K562 (cell line): ENCODE measurements around the gene DGKB.

Experiments
- ELF1 ChIP-seq: fragments of 200-800 bp; sonication (Bioruptor generic); IDR thresholded peaks from 2 replicates; pipeline ENCODE4 v1.6.1; 2016; ENCODE audit warnings: missing genetic modification characterization, missing compliant biosample characterization
- ETV6 ChIP-seq, 3 experiments: fragments of 150-350 bp in 1 of 3; sonication (generic) in 1 of 3; formaldehyde crosslinking in 1 of 3; IDR thresholded peaks; 2 replicates each; pipeline versions ENCODE4 v1.6.1 to v1.8.0; 2014 to 2022; ENCODE audit warnings: borderline replicate concordance in 2 of 3, low read depth in 2 of 3, antibody characterized with exemption in 1 of 3, low read length in 1 of 3, mild to moderate bottlenecking in 1 of 3, missing genetic modification reagents in 1 of 3
- MTA3 ChIP-seq: fragments of 450-650 bp; formaldehyde crosslinking; IDR thresholded peaks from 2 replicates; pipeline ENCODE4 v1.6.1; 2017; ENCODE audit warnings: mild to moderate bottlenecking, borderline replicate concordance
- RBM22 ChIP-seq: fragments of 200-400 bp; formaldehyde crosslinking; IDR thresholded peaks from 2 replicates; pipeline ENCODE4 v1.6.1; 2018; ENCODE audit warnings: low read length, low read depth; ENCODE audit not compliant: poor library complexity, severe bottlenecking
- ZBTB33 ChIP-seq: sonication (generic); formaldehyde crosslinking; IDR thresholded peaks from 2 replicates; pipeline ENCODE4 v1.8.1; 2023; ENCODE audit warnings: mild to moderate bottlenecking, missing genetic modification reagents
- ZNF24 ChIP-seq: fragments of 450-650 bp; IDR thresholded peaks from 2 replicates; pipeline ENCODE4 v1.6.1; 2016
- TF ChIP-seq, protein P1 (sequence below): fragments of 450-650 bp; formaldehyde crosslinking; IDR thresholded peaks from 2 replicates; pipeline ENCODE4 v1.4.0; 2022; ENCODE audit warnings: missing genetic modification characterization

DNA sequence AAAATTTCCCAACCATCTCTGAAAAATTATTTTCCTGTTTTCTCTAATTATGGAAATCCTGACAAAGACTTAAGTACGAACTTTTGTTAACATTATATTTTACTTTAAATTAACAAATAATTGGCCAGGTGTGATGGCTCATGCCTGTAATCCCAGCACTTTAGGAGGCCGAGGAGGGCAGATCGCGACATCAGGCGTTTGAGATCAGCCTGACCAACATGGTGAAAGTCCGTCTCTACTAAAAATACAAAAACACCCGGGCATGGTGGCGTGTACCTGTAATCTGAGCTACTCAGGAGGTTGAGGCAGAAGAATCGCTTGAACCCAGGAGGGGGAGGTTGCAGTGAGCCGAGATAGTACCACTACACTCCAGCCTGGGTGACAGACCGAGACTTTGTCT is 32.2 kb downstream of the DGKB start:
- TF ChIP-seq RBM22 (no peak), ZBTB33 (CRISPR knock-in tag) (no peak), ZNF24 (no peak), ETV6 (IDR thresholded peaks at IDR 0.05; ENCODE audit: borderline replicate concordance in 1 of 2, low read depth in 2 of 2, low read length in 1 of 2) (no peak), ETV6 (CRISPR knock-in tag; IDR thresholded peaks at IDR 0.05; ENCODE audit: borderline replicate concordance) (no peak), ELF1 (tag) (no peak), MTA3 (no peak)
- TF ChIP-seq, protein P1, sequence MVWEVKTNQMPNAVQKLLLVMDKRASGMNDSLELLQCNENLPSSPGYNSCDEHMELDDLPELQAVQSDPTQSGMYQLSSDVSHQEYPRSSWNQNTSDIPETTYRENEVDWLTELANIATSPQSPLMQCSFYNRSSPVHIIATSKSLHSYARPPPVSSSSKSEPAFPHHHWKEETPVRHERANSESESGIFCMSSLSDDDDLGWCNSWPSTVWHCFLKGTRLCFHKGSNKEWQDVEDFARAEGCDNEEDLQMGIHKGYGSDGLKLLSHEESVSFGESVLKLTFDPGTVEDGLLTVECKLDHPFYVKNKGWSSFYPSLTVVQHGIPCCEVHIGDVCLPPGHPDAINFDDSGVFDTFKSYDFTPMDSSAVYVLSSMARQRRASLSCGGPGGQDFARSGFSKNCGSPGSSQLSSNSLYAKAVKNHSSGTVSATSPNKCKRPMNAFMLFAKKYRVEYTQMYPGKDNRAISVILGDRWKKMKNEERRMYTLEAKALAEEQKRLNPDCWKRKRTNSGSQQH (CRISPR knock-in tag) = no peak
